Fibroblast of peridontal ligament (primary cell): ENCODE measurements around the gene S100A7A.

Experiments
- DNase-seq: peaks from one replicate; pipeline ENCODE4 v3.0.0-alpha.2; 2010; ENCODE audit errors: extremely low read depth

Gene S100A7A

DNA sequence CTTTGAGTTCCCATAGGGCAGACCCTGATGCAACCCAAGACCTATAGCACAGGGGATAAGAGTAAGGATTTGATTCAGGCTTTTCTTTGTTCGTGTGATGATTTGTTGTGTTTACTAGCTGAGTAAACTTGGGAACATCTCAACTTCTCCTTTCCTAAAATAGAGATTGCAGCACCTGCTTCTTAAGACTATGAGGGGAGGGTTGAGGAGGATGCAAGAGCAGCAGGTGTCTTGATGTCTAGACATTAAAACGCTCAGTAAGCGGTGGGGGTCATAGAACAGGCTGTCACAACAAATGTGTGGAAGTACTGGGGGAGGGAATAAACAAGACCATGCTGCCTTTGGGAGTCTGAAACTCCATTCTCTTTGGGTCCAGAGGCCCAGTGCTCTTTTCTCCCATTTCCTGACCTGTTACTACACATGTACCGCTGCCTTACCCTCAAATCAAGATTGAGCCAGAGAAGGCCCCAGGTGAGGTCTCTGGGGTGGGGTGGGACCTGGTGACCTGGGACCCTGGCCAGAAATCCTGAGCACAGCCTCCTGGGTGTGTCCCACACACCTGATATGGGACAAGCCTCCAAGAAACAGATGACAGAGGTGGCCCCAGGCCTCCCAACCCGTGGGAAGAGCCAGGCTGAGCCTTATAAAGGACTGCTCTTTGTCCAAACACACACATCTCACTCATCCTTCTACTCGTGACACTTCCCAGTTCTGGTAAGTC is at the start of gene S100A7A:
Gene S100A7A (plus strand): TSS at position 671 of the 721 bp plus-strand sequence. CDS start 1,563 bp downstream, outside the sequence.
- no peak for DNase-seq

- DNase-seq, result no peak
These were observed 49.2 kb upstream of the S100A7A start for GRCh38 chr1:153367090-153367489.

- DNase-seq, result no peak
These were observed 47.8 kb upstream of the S100A7A start for GRCh38 chr1:153368495-153368894.

- no peak for DNase-seq
These were observed 46.2 kb upstream of the S100A7A start for GRCh38 chr1:153370146-153370545.

DNA sequence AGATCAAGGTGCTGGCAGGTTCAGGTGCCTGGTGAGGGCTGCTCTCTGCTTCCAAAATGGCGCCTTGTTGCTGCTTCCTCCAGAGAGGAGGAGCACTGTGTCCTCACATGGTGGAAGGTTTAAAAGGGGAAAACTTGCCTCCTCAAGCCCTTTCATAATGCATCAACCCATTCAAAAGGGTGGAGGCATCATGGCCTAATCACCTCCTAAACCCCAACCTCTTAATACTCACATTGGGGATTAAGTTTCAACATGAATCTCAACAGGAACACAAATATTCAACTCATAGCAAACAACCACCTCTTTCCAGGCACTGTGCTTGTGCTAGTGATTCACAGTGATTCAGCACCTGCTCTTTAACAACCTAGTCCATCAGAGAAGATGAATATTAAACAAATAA is 45.1 kb upstream of the S100A7A start:
- no peak for DNase-seq

GRCh38 chr1:153372571-153372970 is 43.7 kb upstream of the S100A7A start:
- no peak for DNase-seq

- DNase-seq, result no peak
These were observed 42.2 kb upstream of the S100A7A start for GRCh38 chr1:153374071-153374470.

DNA sequence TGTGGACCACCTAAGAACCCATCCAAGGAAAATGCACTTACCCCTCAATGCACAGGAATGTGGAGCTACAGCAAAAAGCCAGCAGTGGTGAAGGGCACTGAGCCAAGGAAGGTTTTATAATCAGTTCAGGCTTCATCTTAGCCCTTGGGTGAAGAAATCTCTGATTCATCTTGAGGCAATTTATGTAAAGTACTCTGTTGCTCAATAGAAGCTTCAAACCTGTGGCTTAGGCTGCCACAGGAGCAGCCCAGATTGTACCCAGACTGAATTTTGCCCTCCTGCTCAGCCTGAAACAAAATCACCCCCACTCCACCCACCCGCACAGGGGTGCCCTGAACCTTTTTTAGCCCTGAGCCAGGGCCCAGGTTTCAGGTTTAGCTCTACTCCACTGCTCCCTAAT is 40.8 kb upstream of the S100A7A start, which contains the start of gene S100A12:
Gene S100A12 (minus strand): TSS at position 111 of the 400 bp plus-strand sequence. CDS start 1,029 bp downstream, outside the sequence.
- DNase-seq, result peak; percentile 83

DNA sequence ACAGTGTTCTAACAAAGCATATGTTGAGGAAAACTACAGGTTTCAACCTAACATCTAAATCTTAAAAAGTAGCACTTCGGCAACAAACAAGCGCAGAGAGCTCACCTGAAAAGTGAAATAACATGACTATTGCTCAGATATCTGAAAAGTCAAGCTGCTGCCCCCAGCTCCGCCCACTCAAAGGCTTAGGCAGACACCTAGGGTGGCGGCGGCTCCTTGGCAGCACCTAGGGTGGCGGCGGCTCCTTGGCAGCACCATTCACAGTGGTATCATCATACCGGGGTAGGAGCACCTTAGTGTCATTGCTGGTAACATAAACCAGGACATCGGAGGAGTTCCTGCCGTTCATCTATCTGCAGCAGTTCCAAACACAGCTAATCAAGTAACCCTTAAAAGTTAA is 36.7 kb upstream of the S100A7A start:
- DNase-seq, result no peak

DNA sequence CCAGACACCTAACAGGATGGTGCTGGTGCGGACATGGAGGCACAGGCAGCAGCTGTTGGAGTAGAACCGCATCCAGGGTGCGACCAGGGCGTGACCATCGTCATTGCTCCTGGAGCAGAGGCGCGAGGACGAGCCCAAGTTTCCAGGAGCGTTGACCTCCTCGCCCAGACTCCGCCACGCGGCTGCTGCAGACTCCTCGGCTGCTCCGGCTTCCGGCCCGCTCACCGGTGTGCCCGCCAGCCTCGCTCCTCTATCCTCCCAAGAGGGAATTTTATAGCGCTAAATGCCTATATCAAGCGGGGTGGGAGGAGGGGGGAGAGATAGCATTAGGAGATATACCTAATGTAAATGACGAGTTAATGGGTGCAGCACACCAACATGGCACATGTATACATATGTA is 35.6 kb upstream of the S100A7A start:
- no peak for DNase-seq

GRCh38 chr1:153384958-153385580 is 31.3 kb upstream of the S100A7A start:
- no peak for DNase-seq

DNA sequence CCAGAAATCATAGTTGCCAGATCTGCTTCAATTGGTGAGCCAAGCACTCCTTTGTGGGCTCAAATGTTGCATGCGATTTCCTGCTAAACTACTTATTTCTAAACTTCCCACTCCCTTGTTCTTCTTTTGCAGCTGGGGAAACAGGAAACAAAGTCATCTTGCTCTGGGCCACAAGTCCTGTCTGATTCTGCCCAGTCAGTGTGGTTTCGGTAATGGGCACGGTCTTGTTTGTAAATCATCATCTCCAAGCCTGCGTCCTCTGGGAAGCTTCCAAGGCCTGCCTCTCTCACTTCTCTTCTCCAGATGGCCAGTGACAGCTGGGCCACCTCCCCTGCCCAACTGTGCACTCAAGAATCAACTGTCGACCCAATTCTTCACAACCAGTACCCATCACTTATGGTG is 29.8 kb upstream of the S100A7A start:
- no peak for DNase-seq

GRCh38 chr1:153387001-153387400 is 29.3 kb upstream of the S100A7A start:
- no peak for DNase-seq

DNA sequence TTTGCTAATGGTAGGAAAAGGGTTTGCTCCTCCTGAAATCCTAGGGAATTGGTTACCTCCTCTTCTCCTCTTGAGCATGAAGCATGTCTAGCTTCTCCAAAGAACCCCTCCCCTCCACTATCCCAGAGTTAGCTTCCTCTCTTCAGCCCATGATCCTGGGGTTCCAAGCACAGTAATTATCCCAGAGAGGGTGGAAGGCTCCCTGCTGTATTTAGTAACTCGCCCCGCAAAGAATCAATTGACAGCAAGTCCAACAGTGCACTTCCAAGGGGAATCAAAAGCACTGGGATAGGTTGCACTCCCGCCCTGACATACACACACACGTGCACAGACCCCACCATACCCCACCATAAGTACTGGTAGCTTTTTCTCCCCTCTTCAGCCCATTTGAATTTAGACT is 28.5 kb upstream of the S100A7A start:
- DNase-seq, result no peak

DNA sequence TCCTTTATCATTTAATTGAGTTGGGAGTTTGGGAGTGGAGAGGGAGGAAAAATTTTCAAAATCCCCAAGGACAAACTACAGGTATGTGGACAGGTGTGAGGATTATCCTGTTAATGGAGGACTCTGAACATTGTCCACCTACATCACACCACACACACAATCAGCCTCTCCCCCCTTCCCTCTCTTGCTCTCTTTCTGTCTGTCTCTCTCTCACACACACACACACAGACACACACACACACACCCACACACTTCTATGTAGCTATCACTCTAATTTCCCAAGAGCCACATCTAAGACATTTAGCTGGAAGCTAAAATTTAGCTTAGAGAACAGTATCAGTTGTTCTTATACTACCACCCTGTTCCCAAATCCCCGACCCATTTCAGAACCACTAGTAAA is 26.9 kb upstream of the S100A7A start:
- DNase-seq, result no peak

DNA sequence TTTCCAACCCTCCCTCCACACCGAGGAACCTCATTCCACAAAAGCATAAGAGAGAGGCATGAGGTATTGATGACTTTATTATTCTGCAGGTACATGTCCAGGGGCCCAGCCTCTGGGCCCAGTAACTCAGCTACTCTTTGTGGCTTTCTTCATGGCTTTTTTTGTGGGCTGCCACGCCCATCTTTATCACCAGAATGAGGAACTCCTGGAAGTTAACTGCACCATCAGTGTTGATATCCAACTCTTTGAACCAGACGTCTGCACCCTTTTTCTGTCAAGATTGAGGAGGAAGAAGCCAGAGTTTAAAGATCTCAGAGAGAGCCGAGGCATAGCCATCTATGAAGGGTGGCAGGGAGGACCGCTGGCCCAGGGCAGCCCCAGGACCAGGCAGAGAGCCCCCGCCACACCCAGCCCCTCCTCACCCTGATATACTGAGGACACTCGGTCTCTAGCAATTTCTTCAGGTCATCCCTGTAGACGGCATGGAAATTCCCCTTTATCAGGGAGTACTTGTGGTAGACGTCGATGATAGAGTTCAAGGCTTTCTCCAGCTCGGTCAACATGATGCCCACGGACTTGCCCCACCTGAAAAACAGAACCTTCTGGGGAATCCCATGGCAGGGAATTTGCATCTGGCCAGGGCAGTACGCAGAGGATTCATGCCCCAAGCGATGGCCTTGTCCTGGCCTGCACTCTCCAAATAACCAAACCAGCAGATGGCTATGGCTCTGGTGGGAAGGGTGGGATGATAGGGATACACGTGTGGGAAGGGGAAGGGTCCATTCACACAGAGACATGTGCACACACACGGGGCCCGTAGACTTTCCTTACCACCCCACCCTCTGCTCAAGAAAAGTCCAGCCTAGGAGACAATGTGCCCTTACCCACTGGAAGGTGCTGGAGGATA is 26.1 kb upstream of the S100A7A start:
- DNase-seq, result no peak

DNA sequence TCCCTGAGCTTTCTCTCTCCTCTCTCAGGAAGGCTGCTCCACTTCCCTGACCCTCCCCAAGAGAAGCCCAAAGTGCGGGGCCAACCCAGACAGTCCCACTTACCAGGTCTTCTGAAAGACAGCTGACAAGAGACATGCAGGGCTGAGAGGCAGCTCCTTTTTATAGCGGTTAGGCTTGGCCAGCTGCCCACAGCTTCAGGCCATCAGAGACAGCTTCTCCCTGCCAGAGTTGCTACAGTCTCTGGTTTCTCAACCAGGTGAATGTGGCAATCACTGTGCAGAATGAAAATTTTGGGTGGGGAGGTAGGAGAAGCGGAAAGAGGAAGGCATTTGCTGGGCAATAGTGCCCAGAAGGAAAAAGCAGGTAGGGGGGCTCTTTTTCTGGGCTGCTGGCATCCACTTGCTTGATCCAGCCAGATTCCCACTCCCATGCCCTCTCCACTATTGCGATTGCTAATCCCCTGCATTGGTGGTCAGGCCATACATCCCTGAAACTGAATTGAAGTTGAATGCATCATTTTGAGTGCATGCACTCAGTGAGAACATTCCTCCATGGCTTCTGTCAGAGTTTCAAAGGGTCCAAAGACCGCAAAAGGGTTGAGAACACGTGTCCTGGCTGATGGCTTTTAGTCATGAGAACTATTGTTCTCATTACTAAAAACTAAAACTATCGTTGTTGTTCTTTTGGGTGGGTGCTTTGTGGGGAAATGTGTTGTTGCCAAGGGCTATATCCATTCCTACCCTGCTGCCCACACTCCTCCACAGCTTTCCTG is 25.2 kb upstream of the S100A7A start, which contains the start of gene S100A8:
Gene S100A8 (minus strand): TSS at position 136 of the 773 bp plus-strand sequence. CDS start 538 bp downstream, outside the sequence.
- no peak for DNase-seq

DNA sequence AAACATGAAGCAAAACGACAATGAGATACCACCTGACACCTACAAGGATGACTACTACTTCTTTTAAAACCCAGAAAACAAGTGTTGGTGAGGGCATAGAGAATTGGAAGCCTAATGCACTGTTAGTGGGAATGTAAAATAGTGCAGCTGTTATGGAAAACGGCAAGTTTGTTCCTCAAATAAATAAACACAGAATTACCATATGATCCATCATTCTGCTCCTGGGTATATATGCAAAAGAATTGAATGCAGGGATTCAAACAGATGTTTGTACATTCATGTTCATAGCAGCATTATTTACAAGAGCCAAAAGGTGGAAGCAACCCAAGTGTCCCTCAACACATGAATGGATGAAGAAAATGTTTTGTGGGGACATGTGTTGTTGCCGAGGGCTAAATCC is 24.1 kb upstream of the S100A7A start:
- DNase-seq, result no peak

DNA sequence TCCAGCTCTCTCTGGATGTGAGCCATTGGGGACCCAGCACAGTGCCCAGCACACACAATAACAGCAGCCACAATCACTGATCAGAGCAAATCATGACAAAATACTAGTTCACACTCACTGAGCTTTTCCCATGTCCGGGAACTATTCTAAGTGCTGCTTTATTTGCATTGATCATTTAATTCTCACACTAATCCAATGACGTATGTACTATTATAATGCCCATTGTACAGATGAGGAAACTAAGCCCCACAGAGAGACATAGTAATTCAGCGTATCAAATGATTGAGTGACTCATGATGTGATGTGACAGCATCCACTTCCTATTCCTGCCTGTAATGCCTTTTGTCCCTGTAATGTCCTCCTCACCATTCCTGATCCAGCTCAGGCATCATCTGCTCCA is 23.5 kb upstream of the S100A7A start:
- DNase-seq, result no peak

DNA sequence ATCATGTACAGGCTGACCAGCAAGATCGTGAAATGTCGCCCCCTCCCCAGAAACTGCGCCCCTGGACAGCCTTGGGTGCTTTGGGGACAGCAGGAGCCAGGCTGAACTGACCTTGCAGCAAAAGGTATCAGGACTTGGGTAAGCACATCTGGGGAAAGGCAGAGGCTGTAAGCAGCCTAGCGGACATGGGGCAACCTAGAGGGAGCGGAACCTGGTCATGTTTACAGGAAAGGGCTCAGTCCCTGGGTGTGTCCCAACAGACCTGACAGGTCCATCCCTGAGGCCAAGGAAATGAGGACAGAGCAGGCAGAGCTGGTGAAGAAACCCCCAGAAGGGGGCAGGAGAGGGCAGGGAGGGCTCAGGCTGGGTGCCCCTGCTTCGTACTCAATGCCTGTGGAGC is 22.4 kb upstream of the S100A7A start:
- DNase-seq, result no peak

DNA sequence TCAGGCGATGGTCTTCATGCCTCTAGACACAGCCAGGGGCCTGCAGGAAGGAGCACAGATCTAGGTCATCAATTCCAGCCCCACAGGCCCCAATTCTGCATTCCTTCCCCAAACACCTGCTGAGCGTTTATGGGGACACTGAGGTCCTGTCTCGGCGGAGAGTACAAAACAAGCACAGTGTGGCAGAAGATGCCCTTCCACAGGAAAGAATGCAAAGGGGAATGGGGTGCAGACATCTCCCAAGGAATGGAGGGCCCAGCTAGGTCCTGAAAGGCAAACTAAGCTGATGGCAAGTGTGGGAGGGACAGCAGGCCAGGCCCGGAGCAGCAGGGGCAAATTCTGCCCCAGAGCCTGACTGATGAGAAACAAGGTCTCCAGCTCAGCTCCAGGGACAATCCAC is 21.9 kb upstream of the S100A7A start:
- DNase-seq, result no peak
